Forelimb muscle (tissue), 1 donor: Measurements from ENCODE around the gene PER2. TPM values are rescaled to one million over a fixed set of nuclear protein-coding genes. Genes with fewer than 3 reads are reported as not detected.

Experiments used
- polyA plus RNA-seq: library from polyadenylated mRNA; unstranded; fragments of 120-200 nt; gene quantifications from one replicate; pipeline ENCODE4 v1.2.1, GENCODE V29; 2013; ENCODE audit not compliant: insufficient read length

PER2 gene
- polyA plus RNA-seq, 1 donor: 4.1 TPM

Other genes starting within 250 kb of the PER2 start
- gene SCLY, start 227.6 kb downstream of the PER2 start, polyA plus RNA-seq: 8.0 TPM
- 2.6 TPM for gene ESPNL, start 188.3 kb downstream of the PER2 start, polyA plus RNA-seq
- gene KLHL30, start 149.9 kb downstream of the PER2 start, polyA plus RNA-seq: 20.7 TPM
- 11.2 TPM for gene ERFE, start 129.6 kb downstream of the PER2 start, polyA plus RNA-seq
- gene ILKAP, start 84.9 kb downstream of the PER2 start, polyA plus RNA-seq: 35.1 TPM
- gene HES6, start 48.6 kb downstream of the PER2 start, polyA plus RNA-seq: 19.5 TPM
- 6.1 TPM for gene TRAF3IP1, start 31.9 kb upstream of the PER2 start, polyA plus RNA-seq
- 45.8 TPM for gene ASB1, start 138.3 kb upstream of the PER2 start, polyA plus RNA-seq